Keratinocyte (primary cell): Measurements from ENCODE around the gene DNAH3. TPM values are rescaled to one million over a fixed set of nuclear protein-coding genes. Genes with fewer than 3 reads are reported as not detected.
"Not testable (repeated sequence)": the region's sequence is repeated elsewhere in the genome, so short reads cannot be mapped to it uniquely, and the experiment has no call there.

Experiments used
- DNase-seq: peaks from one replicate; pipeline ENCODE4 v3.0.0-alpha.2; 2011; ENCODE audit warnings: low read depth, missing footprints, low spot score
- FAIRE-seq: peaks from 2 replicates; lab custom pipeline; 2011; peaks lifted over from hg19 to GRCh38; lab: Jason Lieb, UNC
- H2AFZ ChIP-seq: 2 replicates; pipeline ENCODE4 v1.6.0; 2012; ENCODE audit warnings: low read length, control low read depth, inconsistent platforms; ENCODE audit not compliant: control insufficient read depth
- H3K27ac ChIP-seq: 2 replicates; pipeline ENCODE4 v1.5.1; 2011; ENCODE audit warnings: low read length; ENCODE audit not compliant: control insufficient read depth, insufficient read depth
- H3K27me3 ChIP-seq: 3 replicates; pipeline ENCODE4 v1.6.0; 2011; ENCODE audit warnings: low read length; ENCODE audit not compliant: control insufficient read depth, insufficient read depth; ENCODE audit errors: extremely low read depth
- H3K36me3 ChIP-seq, 2 experiments: 2 replicates in 1 of 2; 3 replicates in 1 of 2; pipeline ENCODE4 v1.5.1; 2011; ENCODE audit warnings: low read length in 2 of 2, mild to moderate bottlenecking in 1 of 2; ENCODE audit not compliant: control insufficient read depth in 2 of 2, insufficient read depth in 2 of 2; ENCODE audit errors: extremely low read depth in 1 of 2
- H3K4me1 ChIP-seq: 3 replicates; pipeline ENCODE4 v1.5.1; 2011; ENCODE audit warnings: low read length; ENCODE audit not compliant: control insufficient read depth, insufficient read depth; ENCODE audit errors: extremely low read depth
- H3K4me2 ChIP-seq: 3 replicates; pipeline ENCODE4 v1.6.0; 2011; ENCODE audit warnings: low read depth, low read length; ENCODE audit not compliant: control insufficient read depth, insufficient read depth; ENCODE audit errors: extremely low read depth
- H3K4me3 ChIP-seq, 3 experiments: fragments of 200-600 bp in 1 of 3; sonication (generic) in 1 of 3; 2 replicates in 2 of 3; 3 replicates in 1 of 3; pipeline ENCODE4 v1.5.1; 2011 to 2016; ENCODE audit warnings: low read length in 3 of 3, mild to moderate bottlenecking in 3 of 3, control low read depth in 2 of 3, inconsistent platforms in 1 of 3, low read depth in 1 of 3, mixed read lengths in 1 of 3, mixed run types in 1 of 3, moderate library complexity in 1 of 3; ENCODE audit not compliant: control insufficient read depth in 2 of 3, insufficient read depth in 2 of 3; ENCODE audit errors: extremely low read depth in 1 of 3
- H3K79me2 ChIP-seq: 2 replicates; pipeline ENCODE4 v1.6.0; 2012; ENCODE audit warnings: low read length; ENCODE audit not compliant: control insufficient read depth, insufficient read depth
- H3K9ac ChIP-seq: 3 replicates; pipeline ENCODE4 v1.6.0; 2011; ENCODE audit warnings: low read length; ENCODE audit not compliant: control insufficient read depth, insufficient read depth; ENCODE audit errors: extremely low read depth
- H3K9me1 ChIP-seq: 3 replicates; pipeline ENCODE4 v1.6.0; 2011; ENCODE audit warnings: low read length; ENCODE audit not compliant: control insufficient read depth, insufficient read depth; ENCODE audit errors: extremely low read depth
- H3K9me3 ChIP-seq: 2 replicates; pipeline ENCODE4 v1.5.1; 2012; ENCODE audit warnings: low read depth, low read length; ENCODE audit not compliant: control insufficient read depth
- H4K20me1 ChIP-seq: 3 replicates; pipeline ENCODE4 v1.6.0; 2011; ENCODE audit warnings: low read length; ENCODE audit not compliant: control insufficient read depth, insufficient read depth; ENCODE audit errors: extremely low read depth
- CTCF ChIP-seq, 3 experiments: IDR thresholded peaks in 1 of 3; conservative IDR thresholded peaks in 1 of 3; optimal IDR thresholded peaks in 1 of 3; 2 replicates in 2 of 3; 3 replicates in 1 of 3; pipeline versions ENCODE3 to v1.5.1; 2011; ENCODE audit warnings: low read length in 3 of 3, mild to moderate bottlenecking in 3 of 3, moderate library complexity in 2 of 3, control low read depth in 1 of 3, inconsistent platforms in 1 of 3; ENCODE audit not compliant: insufficient read depth in 2 of 3; ENCODE audit errors: extremely low read depth in 1 of 3
- EZH2 ChIP-seq: IDR thresholded peaks from one replicate; pipeline ENCODE4 v1.6.1; 2012; ENCODE audit warnings: inconsistent platforms, mild to moderate bottlenecking, low read length, moderate library complexity
- dilution Hi-C: fragments of 300-500 bp; cut with MboI; formaldehyde crosslinking; loops from one replicate; pipeline ENCODE4 v1.7.0; 2020; ENCODE audit warnings: low sequenced_read_pairs; ENCODE audit not compliant: extremely low pct_ligation_motif_present
- polyA plus RNA-seq, 5 experiments: library from polyadenylated mRNA; depleted of rRNA in 3 of 5; stranded (reverse) in 3 of 5; stranded (forward) in 1 of 5; unstranded in 1 of 5; fragments of >200 nt; gene quantifications; 1 replicate in 1 of 5; 2 replicates in 3 of 5; 3 replicates in 1 of 5; pipeline versions ENCODE4 v1.2.1 to v1.2.3, GENCODE V29; 2011 to 2012; ENCODE audit warnings: missing spikeins in 2 of 5, low read depth in 1 of 5, low replicate concordance in 1 of 5

Gene DNAH3
- polyA plus RNA-seq, 1 donor (not counting 4 experiments of a cell fraction or from before 2014, with no cell fraction given) = 1.2 TPM

- no peak for TF ChIP-seq EZH2
- TF ChIP-seq CTCF (optimal IDR thresholded peaks at IDR 0.05 in 1 of 3, IDR thresholded peaks at IDR 0.05 in 1 of 3, conservative IDR thresholded peaks at IDR 0.05 in 1 of 3; ENCODE audit: extremely low read depth in 1 of 3, insufficient read depth in 2 of 3, low read length in 3 of 3) = no peak
- no peaks in the 10 kb centered on the region for H3K9me3 ChIP-seq
- FAIRE-seq (no peak), DNase-seq (no peak)
- H4K20me1 ChIP-seq = no peaks in the 10 kb centered on the region
- dilution Hi-C loops = no loop called here
- H3K9me1 ChIP-seq = no peaks in the 10 kb centered on the region
- no peaks in the 10 kb centered on the region for H3K27me3 ChIP-seq
- peaks cover 3% of the 10 kb centered on the region for H3K4me1 ChIP-seq
- no peak overlapping the region for H2AFZ ChIP-seq
- H3K4me3 ChIP-seq = no peak overlapping the region
- no peaks in the 10 kb centered on the region for H3K79me2 ChIP-seq
- H3K27ac ChIP-seq = no peak overlapping the region
- H3K9ac ChIP-seq = no peak overlapping the region
- H3K4me2 ChIP-seq = no peak overlapping the region
- no peaks in the 10 kb centered on the region for H3K36me3 ChIP-seq
Observed at GRCh38 chr16:21069986-21070385, 80.7 kb downstream of the DNAH3 start.

- Histone ChIP-seq H3K9me1 (no peaks in the 10 kb centered on the region), H2AFZ (no peak overlapping the region), H3K9me3 (no peaks in the 10 kb centered on the region), H4K20me1 (no peaks in the 10 kb centered on the region), H3K27me3 (no peaks in the 10 kb centered on the region), H3K79me2 (no peaks in the 10 kb centered on the region), H3K27ac (no peak overlapping the region), H3K4me2 (no peak overlapping the region), H3K36me3 (no peaks in the 10 kb centered on the region), H3K9ac (no peak overlapping the region), H3K4me1 (no peaks in the 10 kb centered on the region), H3K4me3 (no peak overlapping the region)
- dilution Hi-C loops = no loop called here
- TF ChIP-seq EZH2 = no peak
- TF ChIP-seq CTCF (optimal IDR thresholded peaks at IDR 0.05 in 1 of 3, IDR thresholded peaks at IDR 0.05 in 1 of 3, conservative IDR thresholded peaks at IDR 0.05 in 1 of 3; ENCODE audit: extremely low read depth in 1 of 3, insufficient read depth in 2 of 3, low read length in 3 of 3) = no peak
- FAIRE-seq (no peak), DNase-seq (no peak)
Observed at GRCh38 chr16:21064203-21064602, 86.4 kb downstream of the DNAH3 start.

GRCh38 chr16:21063314-21063713 is 87.3 kb downstream of the DNAH3 start:
- H3K4me3 ChIP-seq, H3K36me3 ChIP-seq, FAIRE-seq, H3K9me3 ChIP-seq, dilution Hi-C loops, H3K27ac ChIP-seq, H3K9me1 ChIP-seq, H3K79me2 ChIP-seq, H2AFZ ChIP-seq, H3K4me2 ChIP-seq, DNase-seq, H4K20me1 ChIP-seq, H3K4me1 ChIP-seq, H3K9ac ChIP-seq, H3K27me3 ChIP-seq: not testable (repeated sequence)
